LNCaP clone FGC (cell line): ENCODE measurements around the gene PNKP.

ENCODE experiments used
- DNase-seq: peaks from one replicate; pipeline ENCODE4 v3.0.0-alpha.2; 2011; ENCODE audit warnings: low read depth
- H3K4me3 ChIP-seq: 2 replicates; pipeline ENCODE4 v1.5.1; 2011; ENCODE audit warnings: mild to moderate bottlenecking, low read depth, low read length, control low read depth
- TF ChIP-seq, protein P1 (sequence below): IDR thresholded peaks from 2 replicates; pipeline ENCODE4 v1.5.1; 2012; ENCODE audit warnings: mild to moderate bottlenecking; ENCODE audit not compliant: control insufficient read depth, insufficient read depth; ENCODE audit errors: extremely low read depth

PNKP gene

DNA sequence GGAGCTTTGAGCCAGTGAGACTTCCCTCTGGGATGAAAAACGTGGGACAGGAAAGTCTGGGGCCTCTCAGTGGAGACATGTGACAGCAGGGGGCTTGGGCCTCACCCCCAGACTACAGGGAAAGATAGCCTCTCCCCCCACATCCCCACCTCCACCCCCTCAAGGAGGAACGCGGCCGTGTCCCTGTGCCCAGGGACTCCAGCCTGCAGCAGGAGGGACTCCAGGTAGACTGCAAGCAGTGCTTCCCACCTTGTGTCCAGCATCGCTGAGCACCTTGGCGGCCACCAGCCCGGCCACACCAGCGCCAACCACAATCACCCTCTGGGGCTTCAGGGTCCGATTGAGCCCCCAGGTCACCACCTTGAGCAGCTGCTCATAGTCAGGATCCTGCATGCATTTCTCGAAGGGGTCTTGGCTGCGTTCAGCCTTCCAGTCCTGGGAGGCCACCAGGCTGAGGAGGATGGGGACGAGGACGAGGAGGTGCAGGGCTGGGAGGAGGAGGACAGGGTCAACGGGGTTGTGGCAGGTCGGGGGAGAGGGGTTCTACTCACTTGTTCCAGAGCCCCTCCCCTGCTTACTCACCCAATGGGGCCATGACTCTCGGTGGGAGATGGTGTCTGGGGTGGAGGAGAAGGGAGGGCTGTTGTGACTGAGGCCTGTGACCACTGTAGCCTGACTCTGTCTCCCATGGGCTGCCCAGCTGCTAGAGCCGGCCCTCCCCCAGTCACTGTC is 28.4 kb upstream of the PNKP start:
- H3K4me3 ChIP-seq = no peak overlapping the region
- TF ChIP-seq, protein P1, sequence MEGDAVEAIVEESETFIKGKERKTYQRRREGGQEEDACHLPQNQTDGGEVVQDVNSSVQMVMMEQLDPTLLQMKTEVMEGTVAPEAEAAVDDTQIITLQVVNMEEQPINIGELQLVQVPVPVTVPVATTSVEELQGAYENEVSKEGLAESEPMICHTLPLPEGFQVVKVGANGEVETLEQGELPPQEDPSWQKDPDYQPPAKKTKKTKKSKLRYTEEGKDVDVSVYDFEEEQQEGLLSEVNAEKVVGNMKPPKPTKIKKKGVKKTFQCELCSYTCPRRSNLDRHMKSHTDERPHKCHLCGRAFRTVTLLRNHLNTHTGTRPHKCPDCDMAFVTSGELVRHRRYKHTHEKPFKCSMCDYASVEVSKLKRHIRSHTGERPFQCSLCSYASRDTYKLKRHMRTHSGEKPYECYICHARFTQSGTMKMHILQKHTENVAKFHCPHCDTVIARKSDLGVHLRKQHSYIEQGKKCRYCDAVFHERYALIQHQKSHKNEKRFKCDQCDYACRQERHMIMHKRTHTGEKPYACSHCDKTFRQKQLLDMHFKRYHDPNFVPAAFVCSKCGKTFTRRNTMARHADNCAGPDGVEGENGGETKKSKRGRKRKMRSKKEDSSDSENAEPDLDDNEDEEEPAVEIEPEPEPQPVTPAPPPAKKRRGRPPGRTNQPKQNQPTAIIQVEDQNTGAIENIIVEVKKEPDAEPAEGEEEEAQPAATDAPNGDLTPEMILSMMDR = no peak
- no peak for DNase-seq

DNA sequence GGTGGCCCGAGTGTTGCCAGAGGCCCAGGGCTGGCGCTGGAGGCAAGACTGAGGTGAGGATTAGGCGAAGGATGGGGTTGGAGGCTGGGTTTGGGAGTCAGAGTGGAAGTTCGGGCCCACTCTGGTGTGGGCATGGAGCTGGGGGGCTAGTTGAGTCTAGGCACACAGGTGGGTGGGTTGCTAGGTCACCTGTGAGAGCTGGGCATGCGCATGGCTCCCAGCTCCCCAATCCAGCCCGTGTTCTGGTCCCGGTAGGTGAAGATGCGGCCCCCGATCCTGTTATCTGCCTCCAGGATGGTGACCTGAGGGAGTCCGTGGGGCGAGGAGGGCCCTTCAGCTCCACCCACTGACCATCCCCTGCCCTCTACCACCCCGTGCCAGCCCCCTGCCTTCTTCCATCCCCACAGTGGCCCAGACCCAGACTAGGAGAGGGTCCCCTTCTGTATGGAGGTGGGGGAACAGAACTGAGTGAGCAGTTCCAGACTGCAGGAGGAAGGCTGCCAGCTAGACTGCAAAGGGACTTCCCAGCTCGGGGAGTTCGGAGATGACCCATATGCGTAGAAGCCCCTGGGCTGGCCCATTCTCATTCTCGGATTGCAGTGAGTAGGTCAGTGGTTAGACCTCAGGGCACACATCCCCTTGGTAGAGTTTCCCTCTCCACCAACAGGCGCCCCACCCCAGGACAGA is 27.6 kb upstream of the PNKP start:
- no peak for DNase-seq
- no peak overlapping the region for H3K4me3 ChIP-seq
- TF ChIP-seq, protein P1 = no peak

DNA sequence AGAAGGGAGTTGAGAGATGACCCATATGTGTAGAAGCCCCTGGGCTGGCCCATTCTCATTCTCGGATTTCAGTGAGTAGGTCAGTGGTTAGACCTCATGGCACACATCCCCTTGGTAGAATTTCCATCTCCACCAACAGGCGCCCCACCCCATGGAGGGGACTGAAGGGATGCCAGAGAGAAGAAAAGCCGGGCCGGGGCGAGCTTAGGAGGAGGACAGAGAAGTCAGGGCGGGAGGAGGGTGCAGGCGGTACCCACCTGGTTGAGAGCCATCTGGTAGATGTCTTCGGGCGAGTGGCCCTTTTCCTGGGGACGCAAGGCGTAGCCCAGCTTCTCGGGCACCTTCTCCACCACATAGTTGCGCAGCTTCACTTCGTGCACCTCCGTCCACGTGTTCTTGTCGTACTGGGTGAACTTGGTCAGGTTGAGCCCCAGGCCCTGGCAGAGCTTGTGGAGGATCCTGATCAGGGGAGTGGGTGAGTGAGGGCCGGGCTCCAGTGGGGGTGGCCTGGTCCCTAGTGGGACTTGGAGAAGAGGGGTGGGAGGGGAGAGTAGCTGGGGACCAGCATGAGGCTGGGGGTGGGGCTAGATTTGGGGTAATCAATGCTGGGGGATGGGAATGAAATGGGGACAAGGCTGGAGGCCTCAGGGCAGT is 26.8 kb upstream of the PNKP start:
- no peak for DNase-seq
- TF ChIP-seq, protein P1 = no peak
- H3K4me3 ChIP-seq = no peak overlapping the region

- TF ChIP-seq, protein P1 = no peak
- H3K4me3 ChIP-seq = no peak overlapping the region
- no peak for DNase-seq
These were observed 25.3 kb upstream of the PNKP start for GRCh38 chr19:49892716-49893115.

DNA sequence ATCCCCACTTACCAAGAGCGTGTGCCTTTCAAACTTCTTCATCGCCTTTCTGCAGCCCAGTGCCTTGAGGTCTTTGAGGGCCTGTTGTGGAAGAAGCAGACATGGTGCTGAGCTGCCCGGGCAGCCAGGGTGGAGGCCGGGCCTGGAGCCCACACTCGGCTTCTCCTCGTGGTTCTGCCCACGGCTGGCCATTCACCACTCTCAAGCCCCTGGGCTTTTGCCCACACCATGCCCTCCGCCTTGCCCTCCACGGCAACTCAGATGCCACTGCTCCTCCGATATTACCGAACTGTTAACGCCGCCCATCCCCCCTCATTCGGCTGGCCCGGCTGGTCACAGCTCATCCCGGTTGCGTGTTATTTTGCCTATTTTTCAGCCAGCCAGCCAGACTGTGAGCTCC is 24.0 kb upstream of the PNKP start:
- TF ChIP-seq, protein P1 = no peak
- no peak for DNase-seq
- no peak overlapping the region for H3K4me3 ChIP-seq

GRCh38 chr19:49890349-49891311 is 23.3 kb upstream of the PNKP start:
- no peak for DNase-seq
- TF ChIP-seq, protein P1 = no peak
- H3K4me3 ChIP-seq = peak overlapping the region; percentile 31; the same call in 1 of the 2 replicates
